ENCODE results near the gene AGER. TPM values are rescaled to one million over a fixed set of nuclear protein-coding genes. Genes with fewer than 3 reads are reported as not detected.

Gene AGER
- total RNA-seq, 4 donors from 2014 or later, result 0.48 to 9.3 (median 1.2) TPM

- ATAC-seq (ENCODE audit: low FRiP score) (no peak), DNase-seq (ENCODE audit: low spot score) (no peak)
- no peak for TF ChIP-seq CTCF (IDR thresholded peaks at IDR 0.05)
Measured at GRCh38 chr6:32210191-32210601, 26.1 kb upstream of the AGER start.

- DNase-seq (ENCODE audit: low spot score), result no peak
- TF ChIP-seq CTCF (IDR thresholded peaks at IDR 0.05), result no peak
Measured at GRCh38 chr6:32208996-32209395, 24.9 kb upstream of the AGER start.

GRCh38 chr6:32204268-32204715, 20.2 kb upstream of the AGER start:
- ATAC-seq (ENCODE audit: low FRiP score) (no peak), DNase-seq (ENCODE audit: low spot score) (no peak)
- TF ChIP-seq CTCF (IDR thresholded peaks at IDR 0.05), result no peak

More at GRCh38 chr6:32208996-32209395, 24.9 kb upstream of the AGER start:
- ATAC-seq (ENCODE audit: low FRiP score), result no peak

GRCh38 chr6:32203426-32204267, 19.6 kb upstream of the AGER start:
- no peak for TF ChIP-seq CTCF (IDR thresholded peaks at IDR 0.05)
- no peak for ATAC-seq (ENCODE audit: low FRiP score)
- DNase-seq (ENCODE audit: low spot score), result no peak

- ATAC-seq (ENCODE audit: low FRiP score) (no peak), DNase-seq (ENCODE audit: low spot score) (no peak)
- no peak for TF ChIP-seq CTCF (IDR thresholded peaks at IDR 0.05)
Measured at GRCh38 chr6:32202186-32202585, 18.1 kb upstream of the AGER start.

- no peak for TF ChIP-seq CTCF (IDR thresholded peaks at IDR 0.05)
- ATAC-seq (ENCODE audit: low FRiP score) (no peak), DNase-seq (ENCODE audit: low spot score) (no peak)
Measured at GRCh38 chr6:32200711-32201475, 16.8 kb upstream of the AGER start.

Data from omental fat pad (tissue), 4 donors.